SU-DHL-6 (cell line): ENCODE results near the gene OR51D1.

Experiments used
- H2AFZ ChIP-seq: fragments of 200-600 bp; sonication (generic); 2 replicates; pipeline ENCODE4 v1.6.1; 2014; ENCODE audit warnings: low read depth, mild to moderate bottlenecking, moderate library complexity, mixed read lengths, antibody characterized with exemption, low read length; ENCODE audit not compliant: severe bottlenecking
- H3F3A ChIP-seq: fragments of 200-600 bp; shearing (Covaris generic); 2 replicates; pipeline ENCODE4 v1.6.0; 2016; ENCODE audit warnings: antibody characterized with exemption, mild to moderate bottlenecking; ENCODE audit not compliant: insufficient read depth
- H3K27ac ChIP-seq: fragments of 200-600 bp; sonication (generic); 2 replicates; pipeline ENCODE4 v1.5.1; 2016; ENCODE audit warnings: low read depth, mild to moderate bottlenecking, low read length, moderate library complexity, mixed read lengths
- H3K27me3 ChIP-seq: fragments of 200-600 bp; sonication (generic), shearing (Covaris generic); 2 replicates; pipeline ENCODE4 v1.6.0; 2014; ENCODE audit warnings: mild to moderate bottlenecking, low read length
- H3K36me3 ChIP-seq: fragments of 200-600 bp; sonication (generic); 2 replicates; pipeline ENCODE4 v1.6.1; 2014; ENCODE audit warnings: mild to moderate bottlenecking, low read length, mixed read lengths
- H3K4me2 ChIP-seq: fragments of 300-600, 200-600 bp; shearing (Covaris generic), sonication (generic); 2 replicates; pipeline ENCODE4 v1.6.0; 2014; ENCODE audit warnings: low read length, low read depth, mild to moderate bottlenecking; ENCODE audit not compliant: poor library complexity, severe bottlenecking
- H3K4me3 ChIP-seq: fragments of 200-600 bp; sonication (generic); 2 replicates; pipeline ENCODE4 v1.5.1; 2014; ENCODE audit warnings: antibody characterized with exemption, low read length, mild to moderate bottlenecking, mixed read lengths; ENCODE audit not compliant: insufficient read depth, poor library complexity, severe bottlenecking
- H3K79me2 ChIP-seq: fragments of 200-600 bp; sonication (generic); 2 replicates; pipeline ENCODE4 v1.6.1; 2014; ENCODE audit warnings: mild to moderate bottlenecking, low read length, moderate library complexity; ENCODE audit not compliant: insufficient read depth
- H3K9ac ChIP-seq: fragments of 200-600 bp; sonication (generic); 2 replicates; pipeline ENCODE4 v1.7.0; 2014; ENCODE audit warnings: mild to moderate bottlenecking, low read length
- H3K9me2 ChIP-seq: fragments of 200-600 bp; sonication (generic); replicated peaks from 2 replicates; pipeline ENCODE4 v1.6.1; 2014; ENCODE audit warnings: low read length; ENCODE audit not compliant: insufficient read depth
- H3K9me3 ChIP-seq: fragments of 200-600 bp; sonication (generic); 2 replicates; pipeline ENCODE4 v1.6.1; 2014; ENCODE audit warnings: low read length, mixed read lengths; ENCODE audit not compliant: insufficient read depth
- H4K20me1 ChIP-seq: fragments of 200-600 bp; sonication (generic); 2 replicates; pipeline ENCODE4 v1.6.1; 2014; ENCODE audit warnings: low read depth, mild to moderate bottlenecking, antibody characterized with exemption, low read length, moderate library complexity, mixed read lengths
- EZH2phosphoT487 ChIP-seq: fragments of 200-600 bp; sonication (generic), shearing (Covaris generic); conservative IDR thresholded peaks from 2 replicates; pipeline ENCODE4 v1.6.1; 2018; ENCODE audit warnings: mild to moderate bottlenecking, antibody characterized with exemption, low read length, moderate library complexity, mixed read lengths
- TF ChIP-seq, protein P1 (sequence below): fragments of 200-600 bp; sonication (generic); IDR thresholded peaks from one replicate; pipeline ENCODE4 v1.5.1; 2017; ENCODE audit warnings: antibody characterized with exemption, mild to moderate bottlenecking, low read length, moderate library complexity; ENCODE audit not compliant: insufficient read depth, poor library complexity, severe bottlenecking

OR51D1 gene

DNA sequence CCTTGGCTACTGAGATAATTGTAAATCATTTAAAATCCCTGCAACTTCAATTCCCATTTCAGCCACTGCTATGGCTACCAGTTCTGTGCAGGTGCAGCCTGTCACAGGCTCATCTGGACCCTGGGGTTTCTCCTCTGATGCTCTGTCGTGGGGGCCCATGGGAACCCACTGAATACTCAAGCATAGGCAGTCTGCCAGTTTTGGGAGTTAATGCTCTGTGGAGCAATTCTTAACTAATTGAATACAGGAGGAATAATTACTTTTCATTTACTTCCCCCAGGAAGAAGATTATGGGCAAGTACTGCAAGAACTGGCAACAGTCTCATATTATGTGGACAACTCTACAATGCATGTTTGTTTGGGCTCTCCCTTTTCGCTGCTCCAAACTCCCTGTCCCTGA, 34.5 kb downstream of the OR51D1 start:
- Histone ChIP-seq H3K36me3 (no peaks in the 10 kb centered on the region), H2AFZ (no peak overlapping the region), H3K27me3 (no peaks in the 10 kb centered on the region), H3F3A (no peaks in the 10 kb centered on the region), H3K9ac (no peak overlapping the region), H3K79me2 (no peaks in the 10 kb centered on the region), H3K9me3 (no peaks in the 10 kb centered on the region), H4K20me1 (no peaks in the 10 kb centered on the region), H3K4me3 (no peak overlapping the region), H3K9me2 (no peaks in the 10 kb centered on the region), H3K27ac (no peak overlapping the region), H3K4me2 (no peak overlapping the region)
- TF ChIP-seq, protein P1, sequence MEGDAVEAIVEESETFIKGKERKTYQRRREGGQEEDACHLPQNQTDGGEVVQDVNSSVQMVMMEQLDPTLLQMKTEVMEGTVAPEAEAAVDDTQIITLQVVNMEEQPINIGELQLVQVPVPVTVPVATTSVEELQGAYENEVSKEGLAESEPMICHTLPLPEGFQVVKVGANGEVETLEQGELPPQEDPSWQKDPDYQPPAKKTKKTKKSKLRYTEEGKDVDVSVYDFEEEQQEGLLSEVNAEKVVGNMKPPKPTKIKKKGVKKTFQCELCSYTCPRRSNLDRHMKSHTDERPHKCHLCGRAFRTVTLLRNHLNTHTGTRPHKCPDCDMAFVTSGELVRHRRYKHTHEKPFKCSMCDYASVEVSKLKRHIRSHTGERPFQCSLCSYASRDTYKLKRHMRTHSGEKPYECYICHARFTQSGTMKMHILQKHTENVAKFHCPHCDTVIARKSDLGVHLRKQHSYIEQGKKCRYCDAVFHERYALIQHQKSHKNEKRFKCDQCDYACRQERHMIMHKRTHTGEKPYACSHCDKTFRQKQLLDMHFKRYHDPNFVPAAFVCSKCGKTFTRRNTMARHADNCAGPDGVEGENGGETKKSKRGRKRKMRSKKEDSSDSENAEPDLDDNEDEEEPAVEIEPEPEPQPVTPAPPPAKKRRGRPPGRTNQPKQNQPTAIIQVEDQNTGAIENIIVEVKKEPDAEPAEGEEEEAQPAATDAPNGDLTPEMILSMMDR = no peak
- TF ChIP-seq EZH2phosphoT487 = no peak

DNA sequence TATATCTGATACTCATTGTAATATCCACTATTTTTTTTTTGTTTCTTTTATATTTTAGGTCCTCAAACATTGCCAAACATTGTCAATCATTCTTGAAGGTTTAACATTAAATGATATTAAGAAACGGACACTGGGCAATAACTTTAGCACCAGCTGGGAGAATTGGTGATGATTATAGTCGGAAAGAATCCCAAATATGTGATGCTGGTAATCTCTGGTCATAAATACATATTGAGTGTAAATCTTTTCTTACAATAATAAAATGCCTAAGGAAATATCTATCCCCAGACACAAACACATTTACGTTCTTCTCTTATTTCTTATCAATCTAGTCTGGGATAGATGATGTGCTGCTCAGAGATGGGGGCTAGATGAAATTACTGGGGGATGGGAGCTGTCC, 35.2 kb downstream of the OR51D1 start:
- no peaks in the 10 kb centered on the region for H3K79me2 ChIP-seq
- no peaks in the 10 kb centered on the region for H3K36me3 ChIP-seq
- no peaks in the 10 kb centered on the region for H3K9me2 ChIP-seq
- no peak overlapping the region for H2AFZ ChIP-seq
- TF ChIP-seq EZH2phosphoT487 = no peak
- TF ChIP-seq, protein P1 = no peak
- H3K27ac ChIP-seq = no peak overlapping the region
- H4K20me1 ChIP-seq = no peaks in the 10 kb centered on the region
- H3K4me2 ChIP-seq = no peak overlapping the region
- H3K27me3 ChIP-seq = no peaks in the 10 kb centered on the region
- H3K9me3 ChIP-seq = no peaks in the 10 kb centered on the region
- H3K9ac ChIP-seq = no peak overlapping the region
- H3K4me3 ChIP-seq = no peak overlapping the region
- H3F3A ChIP-seq = no peaks in the 10 kb centered on the region

DNA sequence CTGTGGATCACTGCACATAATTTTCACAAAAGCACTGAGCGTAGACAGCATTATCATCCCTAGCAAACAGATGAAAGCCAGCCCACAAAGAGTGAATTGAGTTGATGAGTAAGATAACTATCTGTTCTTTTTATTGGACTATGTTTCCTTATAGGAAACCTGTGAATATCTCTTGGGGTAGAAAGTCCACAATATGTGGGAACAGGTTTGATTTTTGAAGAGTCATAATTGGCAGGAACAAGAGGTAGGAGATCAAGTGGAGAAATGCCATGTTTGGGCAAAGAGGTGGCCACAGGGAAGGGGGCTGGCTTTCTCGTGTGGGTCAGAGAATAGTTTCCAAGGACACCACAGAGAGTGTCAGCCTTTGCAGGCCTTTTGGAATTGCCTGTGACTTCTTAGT, 36.5 kb downstream of the OR51D1 start:
- no peak overlapping the region for H3K4me2 ChIP-seq
- no peak overlapping the region for H3K4me3 ChIP-seq
- H2AFZ ChIP-seq = no peak overlapping the region
- H3K27me3 ChIP-seq = no peaks in the 10 kb centered on the region
- no peaks in the 10 kb centered on the region for H3K79me2 ChIP-seq
- H3K9me2 ChIP-seq = no peaks in the 10 kb centered on the region
- no peaks in the 10 kb centered on the region for H3K36me3 ChIP-seq
- H3F3A ChIP-seq = no peaks in the 10 kb centered on the region
- no peaks in the 10 kb centered on the region for H4K20me1 ChIP-seq
- H3K9me3 ChIP-seq = no peaks in the 10 kb centered on the region
- no peak for TF ChIP-seq EZH2phosphoT487
- TF ChIP-seq, protein P1 = no peak
- H3K27ac ChIP-seq = no peak overlapping the region
- H3K9ac ChIP-seq = no peak overlapping the region
